NCI-H1417 (cell line): Measurements from ENCODE around the gene ZBTB33.

Experiments used
- DNase-seq, 3 experiments: peaks; one replicate each; lab custom pipeline; 2025; lab: John Stamatoyannopoulos, UW

The ZBTB33 gene

GRCh38 chrX:120264341-120264740 is 13.7 kb downstream of the ZBTB33 start:
- no peak for DNase-seq

GRCh38 chrX:120269373-120270035 is 18.9 kb downstream of the ZBTB33 start:
- DNase-seq = no peak

GRCh38 chrX:120270567-120270966 is 20.0 kb downstream of the ZBTB33 start:
- DNase-seq = no peak

GRCh38 chrX:120271218-120271617 is 20.6 kb downstream of the ZBTB33 start:
- DNase-seq = no peak

GRCh38 chrX:120274145-120274544 is 23.5 kb downstream of the ZBTB33 start:
- DNase-seq = no peak

- no peak for DNase-seq
These were observed 24.3 kb downstream of the ZBTB33 start for GRCh38 chrX:120274958-120275357.

- no peak for DNase-seq
These were observed 30.5 kb downstream of the ZBTB33 start for GRCh38 chrX:120281021-120281624.

GRCh38 chrX:120281761-120282160 is 31.1 kb downstream of the ZBTB33 start:
- no peak for DNase-seq

GRCh38 chrX:120282697-120283096 is 32.1 kb downstream of the ZBTB33 start:
- DNase-seq = no peak

GRCh38 chrX:120286733-120287512 is 36.3 kb downstream of the ZBTB33 start:
- no peak for DNase-seq

GRCh38 chrX:120287513-120288112 is 37.0 kb downstream of the ZBTB33 start:
- DNase-seq = no peak

- DNase-seq = peak in 1 of 3 experiments; percentile 36
These were observed 39.5 kb downstream of the ZBTB33 start for GRCh38 chrX:120290107-120290506.

- DNase-seq = no peak
These were observed 40.6 kb downstream of the ZBTB33 start for GRCh38 chrX:120291211-120291610.

GRCh38 chrX:120293015-120293414 is 42.4 kb downstream of the ZBTB33 start:
- DNase-seq = no peak

- no peak for DNase-seq
These were observed 44.0 kb downstream of the ZBTB33 start for GRCh38 chrX:120294651-120295050.

- no peak for DNase-seq
These were observed 47.3 kb downstream of the ZBTB33 start for GRCh38 chrX:120297923-120298322.

- DNase-seq = peak in 2 of 3 experiments; percentile 29 to 57
These were observed 49.3 kb downstream of the ZBTB33 start for GRCh38 chrX:120299928-120300327.

GRCh38 chrX:120301497-120301896 is 50.9 kb downstream of the ZBTB33 start:
- no peak for DNase-seq

GRCh38 chrX:120301960-120302359 is 51.3 kb downstream of the ZBTB33 start:
- peak in 2 of 3 experiments; percentile 57 to 82 for DNase-seq

- DNase-seq = peak in 2 of 3 experiments; percentile 72 to 88
These were observed 51.8 kb downstream of the ZBTB33 start for GRCh38 chrX:120302434-120302833.

- DNase-seq = no peak
These were observed 53.6 kb downstream of the ZBTB33 start for GRCh38 chrX:120304256-120304655.

- no peak for DNase-seq
These were observed 55.0 kb downstream of the ZBTB33 start for GRCh38 chrX:120305531-120306141.
